Measurements from ENCODE around the gene PLXNC1.

Gene PLXNC1

GRCh38 chr12:94172031-94172430, 23.7 kb downstream of the PLXNC1 start:
- H3K4me2 ChIP-seq (ENCODE audit: low read depth, low read length, poor library complexity, severe bottlenecking) = no peak overlapping the region
- H3K9me2 ChIP-seq (replicated peaks; ENCODE audit: low read depth, low read length) = no peaks in the 10 kb centered on the region
- no peak overlapping the region for H3K4me3 ChIP-seq (ENCODE audit: low read length, poor library complexity, severe bottlenecking)
- H2AFZ ChIP-seq (ENCODE audit: low read length) = no peak overlapping the region
- no peaks in the 10 kb centered on the region for H3K9me3 ChIP-seq (ENCODE audit: insufficient read depth, low read depth, low read length)
- H3K36me3 ChIP-seq (ENCODE audit: insufficient read depth, low read length) = peaks cover 20% of the 10 kb centered on the region; the same call in 1 of the 2 replicates
- H3F3A ChIP-seq (ENCODE audit: low read depth) = 0 out of 2 replicates have a peak, but pooled peaks cover 5% of the 10 kb centered on the region
- TF ChIP-seq EZH2phosphoT487 (IDR thresholded peaks at IDR 0.05; ENCODE audit: borderline replicate concordance) (no peak), CTCF (conservative IDR thresholded peaks at IDR 0.05; ENCODE audit: low read length) (no peak)
- no peaks in the 10 kb centered on the region for H3K27me3 ChIP-seq (ENCODE audit: insufficient read depth, low read length, poor library complexity, severe bottlenecking)
- H3K9ac ChIP-seq (ENCODE audit: low read depth, low read length, poor library complexity, severe bottlenecking) = no peak overlapping the region
- peaks cover 43% of the 10 kb centered on the region for H3K4me1 ChIP-seq (ENCODE audit: insufficient read depth, low read length, poor library complexity, severe bottlenecking)
- H3K79me2 ChIP-seq (ENCODE audit: insufficient read depth, low read length) = no peaks in the 10 kb centered on the region
- H4K20me1 ChIP-seq (ENCODE audit: insufficient read depth, low read length, poor library complexity, severe bottlenecking) = no peaks in the 10 kb centered on the region

- H4K20me1 ChIP-seq (ENCODE audit: insufficient read depth, low read length, poor library complexity, severe bottlenecking) = no peaks in the 10 kb centered on the region
- TF ChIP-seq CTCF (conservative IDR thresholded peaks at IDR 0.05; ENCODE audit: low read length) (no peak), EZH2phosphoT487 (IDR thresholded peaks at IDR 0.05; ENCODE audit: borderline replicate concordance) (no peak)
- no peaks in the 10 kb centered on the region for H3K79me2 ChIP-seq (ENCODE audit: insufficient read depth, low read length)
- no peak overlapping the region for H3K9ac ChIP-seq (ENCODE audit: low read depth, low read length, poor library complexity, severe bottlenecking)
- H3K4me2 ChIP-seq (ENCODE audit: low read depth, low read length, poor library complexity, severe bottlenecking) = no peak overlapping the region
- H3K36me3 ChIP-seq (ENCODE audit: insufficient read depth, low read length) = peaks cover 20% of the 10 kb centered on the region; the same call in 1 of the 2 replicates
- H3K4me1 ChIP-seq (ENCODE audit: insufficient read depth, low read length, poor library complexity, severe bottlenecking) = peaks cover 43% of the 10 kb centered on the region
- H3K9me3 ChIP-seq (ENCODE audit: insufficient read depth, low read depth, low read length) = peaks cover 3% of the 10 kb centered on the region; the same call in 1 of the 2 replicates
- H3K4me3 ChIP-seq (ENCODE audit: low read length, poor library complexity, severe bottlenecking) = no peak overlapping the region
- H3K9me2 ChIP-seq (replicated peaks; ENCODE audit: low read depth, low read length) = no peaks in the 10 kb centered on the region
- no peak overlapping the region for H2AFZ ChIP-seq (ENCODE audit: low read length)
- no peaks in the 10 kb centered on the region for H3K27me3 ChIP-seq (ENCODE audit: insufficient read depth, low read length, poor library complexity, severe bottlenecking)
- H3F3A ChIP-seq (ENCODE audit: low read depth) = 0 out of 2 replicates have a peak, but pooled peaks cover 5% of the 10 kb centered on the region
Measured at GRCh38 chr12:94172973-94173372, 24.6 kb downstream of the PLXNC1 start.

- H3K9ac ChIP-seq (ENCODE audit: low read depth, low read length, poor library complexity, severe bottlenecking) = peak overlapping the region; percentile 29
- peaks cover 43% of the 10 kb centered on the region for H3K4me1 ChIP-seq (ENCODE audit: insufficient read depth, low read length, poor library complexity, severe bottlenecking)
- H2AFZ ChIP-seq (ENCODE audit: low read length) = no peak overlapping the region
- TF ChIP-seq EZH2phosphoT487 (IDR thresholded peaks at IDR 0.05; ENCODE audit: borderline replicate concordance) (no peak), CTCF (conservative IDR thresholded peaks at IDR 0.05; ENCODE audit: low read length) (no peak)
- H3F3A ChIP-seq (ENCODE audit: low read depth) = 0 out of 2 replicates have a peak, but pooled peaks cover 5% of the 10 kb centered on the region
- H3K4me3 ChIP-seq (ENCODE audit: low read length, poor library complexity, severe bottlenecking) = no peak overlapping the region
- no peaks in the 10 kb centered on the region for H3K79me2 ChIP-seq (ENCODE audit: insufficient read depth, low read length)
- peaks cover 8% of the 10 kb centered on the region; the same call in 1 of the 2 replicates for H3K9me3 ChIP-seq (ENCODE audit: insufficient read depth, low read depth, low read length)
- peak overlapping the region; percentile 43 for H3K4me2 ChIP-seq (ENCODE audit: low read depth, low read length, poor library complexity, severe bottlenecking)
- no peaks in the 10 kb centered on the region for H4K20me1 ChIP-seq (ENCODE audit: insufficient read depth, low read length, poor library complexity, severe bottlenecking)
- no peaks in the 10 kb centered on the region for H3K9me2 ChIP-seq (replicated peaks; ENCODE audit: low read depth, low read length)
- no peaks in the 10 kb centered on the region for H3K27me3 ChIP-seq (ENCODE audit: insufficient read depth, low read length, poor library complexity, severe bottlenecking)
- peaks cover 20% of the 10 kb centered on the region; the same call in 1 of the 2 replicates for H3K36me3 ChIP-seq (ENCODE audit: insufficient read depth, low read length)
Measured at GRCh38 chr12:94173660-94174265, 25.4 kb downstream of the PLXNC1 start.

All from Loucy (cell line).